Neural progenitor cell (in vitro differentiated cells): Measurements from ENCODE around the gene TGFBR3. TPM values are rescaled to one million over a fixed set of nuclear protein-coding genes. Genes with fewer than 3 reads are reported as not detected.

Experiments used
- DNase-seq: peaks from one replicate; pipeline ENCODE4 v3.0.0-alpha.2; 2016; ENCODE audit warnings: low spot score
- H2AFZ ChIP-seq: fragments of 200-600 bp; sonication (generic); replicated peaks from 2 replicates; pipeline ENCODE4 v1.6.1; 2016; ENCODE audit warnings: antibody characterized with exemption
- H3F3A ChIP-seq: fragments of 200-600 bp; sonication (generic); 2 replicates; pipeline ENCODE4 v1.6.1; 2016; ENCODE audit warnings: antibody characterized with exemption, low read depth
- H3K27ac ChIP-seq: fragments of 200-600 bp; sonication (generic); 2 replicates; pipeline ENCODE4 v1.5.1; 2016; ENCODE audit warnings: mild to moderate bottlenecking
- H3K27me3 ChIP-seq: fragments of 200-600 bp; sonication (generic); 2 replicates; pipeline ENCODE4 v1.6.1; 2016; ENCODE audit warnings: mild to moderate bottlenecking, moderate library complexity
- H3K36me3 ChIP-seq: fragments of 200-600 bp; sonication (generic); 2 replicates; pipeline ENCODE4 v1.5.1; 2016
- H3K4me1 ChIP-seq: fragments of 200-600 bp; sonication (generic); 2 replicates; pipeline ENCODE4 v1.6.1; 2016; ENCODE audit warnings: mixed run types
- H3K4me2 ChIP-seq: fragments of 200-600 bp; sonication (generic); 2 replicates; pipeline ENCODE4 v1.6.1; 2016
- H3K4me3 ChIP-seq: fragments of 200-600 bp; sonication (generic); 2 replicates; pipeline ENCODE4 v1.5.1; 2016
- H3K79me2 ChIP-seq: fragments of 200-600 bp; sonication (generic); 2 replicates; pipeline ENCODE4 v1.6.1; 2016; ENCODE audit warnings: low read depth
- H3K9ac ChIP-seq: fragments of 200-600 bp; sonication (generic); 2 replicates; pipeline ENCODE4 v1.6.1; 2016
- H3K9me3 ChIP-seq: fragments of 200-600 bp; sonication (generic); 2 replicates; pipeline ENCODE4 v1.5.1; 2016; ENCODE audit warnings: low read depth
- H4K20me1 ChIP-seq: fragments of 200-600 bp; sonication (generic); 2 replicates; pipeline ENCODE4 v1.6.1; 2016; ENCODE audit warnings: low read depth
- H3K27ac Mint-ChIP-seq: 3 replicates; pipeline ENCODE4 v1.8.0; 2021; ENCODE audit warnings: mixed read lengths
- H3K27me3 Mint-ChIP-seq: 2 replicates; pipeline ENCODE4 v1.8.0; 2022; ENCODE audit warnings: low read depth, mild to moderate bottlenecking, inconsistent platforms, moderate library complexity, mixed read lengths; ENCODE audit not compliant: insufficient read depth
- H3K36me3 Mint-ChIP-seq: 3 replicates; pipeline ENCODE4 v1.8.0; 2021; ENCODE audit warnings: mixed read lengths
- H3K4me1 Mint-ChIP-seq: 3 replicates; pipeline ENCODE4 v1.8.0; 2021; ENCODE audit warnings: mixed read lengths
- H3K4me3 Mint-ChIP-seq: 3 replicates; pipeline ENCODE4 v1.8.0; 2021; ENCODE audit warnings: mild to moderate bottlenecking, moderate library complexity, mixed read lengths
- H3K9me3 Mint-ChIP-seq: 3 replicates; pipeline ENCODE4 v1.8.0; 2020; ENCODE audit warnings: mixed read lengths
- EZH2 ChIP-seq: fragments of 200-600 bp; sonication (generic); IDR thresholded peaks from 2 replicates; pipeline ENCODE4 v1.6.1; 2017; ENCODE audit warnings: antibody characterized with exemption, mild to moderate bottlenecking, moderate library complexity
- EZH2phosphoT487 ChIP-seq: fragments of 200-600 bp; sonication (generic); IDR thresholded peaks from 2 replicates; pipeline ENCODE4 v1.6.1; 2017; ENCODE audit warnings: antibody characterized with exemption
- total RNA-seq: library from RNA; depleted of rRNA; stranded (reverse); fragments of >200 nt; gene quantifications from 2 replicates; pipeline ENCODE4 v1.2.3, GENCODE V29; 2015; ENCODE audit warnings: low replicate concordance
- TF ChIP-seq, protein P1 (sequence below): fragments of 200-600 bp; sonication (generic); IDR thresholded peaks from 2 replicates; pipeline ENCODE4 v1.5.1; 2017; ENCODE audit warnings: antibody characterized with exemption, mild to moderate bottlenecking

TGFBR3 gene
- total RNA-seq, 1 donor from 2014 or later: 11.8 TPM

DNA sequence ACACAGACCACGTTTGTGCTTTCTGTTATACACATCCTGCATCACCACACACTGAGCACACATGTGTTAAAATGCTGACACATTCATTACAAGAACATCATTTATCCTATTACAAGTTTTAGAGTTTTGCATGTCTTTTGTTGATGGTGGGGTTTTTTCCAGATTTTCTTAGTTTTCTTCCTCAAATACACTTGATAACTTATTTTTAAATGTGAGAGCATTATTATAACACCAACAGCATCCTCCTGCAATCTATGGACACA lies 67.3 kb downstream of the TGFBR3 start:
- Histone ChIP-seq H3K27me3 (no peaks in the 10 kb centered on the region), H3K9ac (no peak overlapping the region), H3K36me3 (no peaks in the 10 kb centered on the region), H3K9me3 (no peaks in the 10 kb centered on the region), H3K27ac (peak overlapping the region; percentile 12), H3K79me2 (no peaks in the 10 kb centered on the region), H3K4me1 (peaks cover 20% of the 10 kb centered on the region), H3K4me3 (no peak overlapping the region), H3F3A (no peaks in the 10 kb centered on the region), H4K20me1 (no peaks in the 10 kb centered on the region), H2AFZ (no peak overlapping the region), H3K4me2 (peak overlapping the region; percentile 33)
- H3K27me3 Mint-ChIP-seq: peaks cover 2% of the 10 kb centered on the region
- no peaks in the 10 kb centered on the region for H3K9me3 Mint-ChIP-seq
- no peak for DNase-seq
- H3K4me3 Mint-ChIP-seq: no peak overlapping the region
- H3K27ac Mint-ChIP-seq: peak overlapping the region; percentile 31
- H3K36me3 Mint-ChIP-seq: no peaks in the 10 kb centered on the region
- TF ChIP-seq, protein P1, sequence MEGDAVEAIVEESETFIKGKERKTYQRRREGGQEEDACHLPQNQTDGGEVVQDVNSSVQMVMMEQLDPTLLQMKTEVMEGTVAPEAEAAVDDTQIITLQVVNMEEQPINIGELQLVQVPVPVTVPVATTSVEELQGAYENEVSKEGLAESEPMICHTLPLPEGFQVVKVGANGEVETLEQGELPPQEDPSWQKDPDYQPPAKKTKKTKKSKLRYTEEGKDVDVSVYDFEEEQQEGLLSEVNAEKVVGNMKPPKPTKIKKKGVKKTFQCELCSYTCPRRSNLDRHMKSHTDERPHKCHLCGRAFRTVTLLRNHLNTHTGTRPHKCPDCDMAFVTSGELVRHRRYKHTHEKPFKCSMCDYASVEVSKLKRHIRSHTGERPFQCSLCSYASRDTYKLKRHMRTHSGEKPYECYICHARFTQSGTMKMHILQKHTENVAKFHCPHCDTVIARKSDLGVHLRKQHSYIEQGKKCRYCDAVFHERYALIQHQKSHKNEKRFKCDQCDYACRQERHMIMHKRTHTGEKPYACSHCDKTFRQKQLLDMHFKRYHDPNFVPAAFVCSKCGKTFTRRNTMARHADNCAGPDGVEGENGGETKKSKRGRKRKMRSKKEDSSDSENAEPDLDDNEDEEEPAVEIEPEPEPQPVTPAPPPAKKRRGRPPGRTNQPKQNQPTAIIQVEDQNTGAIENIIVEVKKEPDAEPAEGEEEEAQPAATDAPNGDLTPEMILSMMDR: no peak
- no peak for TF ChIP-seq EZH2phosphoT487
- no peak for TF ChIP-seq EZH2
- H3K4me1 Mint-ChIP-seq: peaks cover 30% of the 10 kb centered on the region

DNA sequence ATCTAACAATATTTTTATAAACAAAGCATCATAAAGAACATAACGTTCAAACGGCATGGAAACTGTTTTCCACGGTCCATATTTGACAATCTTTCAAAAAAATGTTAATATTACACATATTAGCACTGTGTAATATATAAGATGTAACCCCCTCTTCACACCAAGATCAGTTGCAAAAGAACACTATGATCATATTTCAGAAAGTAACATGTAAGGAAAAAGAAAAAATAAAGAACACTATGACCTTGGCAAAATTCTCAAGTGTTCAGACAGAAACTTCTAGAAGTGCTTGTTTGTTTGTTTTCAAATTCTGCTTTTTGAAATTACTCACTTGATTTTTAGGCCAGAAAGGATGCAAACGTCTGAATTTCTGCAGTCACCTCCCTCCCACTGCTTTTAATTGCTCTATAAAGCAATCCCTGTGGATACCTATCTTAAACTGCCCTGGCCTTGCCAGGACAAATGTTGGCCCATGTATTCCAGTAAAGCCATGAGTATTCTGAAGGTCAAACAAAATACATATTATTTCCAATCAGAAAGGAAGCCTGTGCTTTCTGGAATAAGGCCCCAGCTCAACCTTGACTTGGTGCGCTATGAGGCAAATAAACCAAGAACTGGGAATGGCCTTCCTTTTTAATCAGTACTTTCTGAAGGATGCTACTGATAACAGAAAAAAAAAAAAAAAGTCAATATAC lies 68.6 kb downstream of the TGFBR3 start:
- H3K4me3 Mint-ChIP-seq: no peak overlapping the region
- no peaks in the 10 kb centered on the region for H3K9me3 ChIP-seq
- H3K4me3 ChIP-seq: no peak overlapping the region
- H3K79me2 ChIP-seq: no peaks in the 10 kb centered on the region
- peaks cover 30% of the 10 kb centered on the region for H3K4me1 Mint-ChIP-seq
- no peak overlapping the region for H3K4me2 ChIP-seq
- H4K20me1 ChIP-seq: no peaks in the 10 kb centered on the region
- no peaks in the 10 kb centered on the region for H3K9me3 Mint-ChIP-seq
- H3K27me3 Mint-ChIP-seq: peaks cover 2% of the 10 kb centered on the region
- H3K36me3 ChIP-seq: no peaks in the 10 kb centered on the region
- H3K36me3 Mint-ChIP-seq: no peaks in the 10 kb centered on the region
- no peaks in the 10 kb centered on the region for H3K27me3 ChIP-seq
- no peak overlapping the region for H3K27ac Mint-ChIP-seq
- no peaks in the 10 kb centered on the region for H3F3A ChIP-seq
- H3K9ac ChIP-seq: no peak overlapping the region
- no peak overlapping the region for H2AFZ ChIP-seq
- peaks cover 20% of the 10 kb centered on the region for H3K4me1 ChIP-seq
- H3K27ac ChIP-seq: peak overlapping the region; percentile 5
- TF ChIP-seq EZH2phosphoT487: no peak
- TF ChIP-seq, protein P1: no peak
- no peak for DNase-seq

DNA sequence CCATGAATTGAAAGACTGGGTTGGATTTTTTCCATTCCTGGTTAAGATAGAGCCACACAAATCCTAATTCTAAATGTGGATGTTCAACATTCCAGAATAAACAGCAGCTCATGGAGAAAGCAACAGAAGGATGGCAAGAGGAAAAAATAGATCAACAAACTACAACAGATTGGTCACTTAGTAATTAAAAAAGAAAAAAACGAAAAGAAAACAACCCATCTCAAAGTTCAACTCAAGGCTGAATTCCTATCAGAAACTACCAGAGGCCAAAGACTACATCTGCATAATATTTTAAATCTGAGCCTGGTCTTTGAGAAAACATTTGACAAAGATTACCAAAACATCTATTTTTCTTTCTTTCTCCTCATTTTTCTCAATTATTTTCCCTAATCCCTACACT lies 69.9 kb downstream of the TGFBR3 start:
- Histone ChIP-seq H3K9ac (no peak overlapping the region), H3K4me1 (peaks cover 20% of the 10 kb centered on the region), H3K9me3 (no peaks in the 10 kb centered on the region), H3F3A (no peaks in the 10 kb centered on the region), H3K27ac (no peak overlapping the region), H3K79me2 (no peaks in the 10 kb centered on the region), H3K4me3 (no peak overlapping the region), H3K4me2 (no peak overlapping the region), H4K20me1 (no peaks in the 10 kb centered on the region), H3K27me3 (no peaks in the 10 kb centered on the region), H2AFZ (no peak overlapping the region), H3K36me3 (no peaks in the 10 kb centered on the region)
- no peak overlapping the region for H3K27ac Mint-ChIP-seq
- no peak overlapping the region for H3K4me3 Mint-ChIP-seq
- no peaks in the 10 kb centered on the region for H3K9me3 Mint-ChIP-seq
- H3K36me3 Mint-ChIP-seq: no peaks in the 10 kb centered on the region
- peaks cover 30% of the 10 kb centered on the region for H3K4me1 Mint-ChIP-seq
- H3K27me3 Mint-ChIP-seq: peaks cover 2% of the 10 kb centered on the region
- TF ChIP-seq EZH2 (no peak), EZH2phosphoT487 (no peak)
- TF ChIP-seq, protein P1: no peak
- no peak for DNase-seq
